ENCODE data around the gene UAP1.
A peak's percentile ranks its signal among the peaks of the same experiment; 100 is the strongest.
"Not testable (repeated sequence)": the region's sequence is repeated elsewhere in the genome, so short reads cannot be mapped to it uniquely, and the experiment has no call there.

UAP1 gene

GRCh38 chr1:162566870-162567269 lies 5.3 kb downstream of the UAP1 start:
- no peaks in the 10 kb centered on the region for H3K9me3 ChIP-seq (ENCODE audit: control insufficient read depth in 1 of 2, low read length in 2 of 2)
- peaks cover 3 to 4% of the 10 kb centered on the region in 2 donors for H3K4me1 ChIP-seq (ENCODE audit: control insufficient read depth in 1 of 2, insufficient read depth in 2 of 2, low read length in 2 of 2)
- no peak overlapping the region for H3K27ac ChIP-seq (ENCODE audit: low read length)

GRCh38 chr1:162568802-162569201 lies 7.3 kb downstream of the UAP1 start:
- peaks cover 0 to 4% of the 10 kb centered on the region in 2 donors for H3K36me3 ChIP-seq (ENCODE audit: control insufficient read depth in 1 of 2, insufficient read depth in 2 of 2, low read length in 2 of 2)
- H3K9me3 ChIP-seq (ENCODE audit: control insufficient read depth in 1 of 2, low read length in 2 of 2): no peaks in the 10 kb centered on the region
- H3K4me1 ChIP-seq (ENCODE audit: control insufficient read depth in 1 of 2, insufficient read depth in 2 of 2, low read length in 2 of 2): peaks cover 9 to 11% of the 10 kb centered on the region in 2 donors
- peak overlapping the region; percentile 28 for H3K27ac ChIP-seq (ENCODE audit: low read length)
- no peak overlapping the region for H3K4me3 ChIP-seq (ENCODE audit: low read depth in 1 of 2, low read length in 2 of 2)
- no peaks in the 10 kb centered on the region for H3K27me3 ChIP-seq (ENCODE audit: low read depth, low read length)

More at GRCh38 chr1:162566870-162567269, 5.3 kb downstream of the UAP1 start:
- no peak overlapping the region for H3K4me3 ChIP-seq (ENCODE audit: low read depth in 1 of 2, low read length in 2 of 2)
- no peaks in the 10 kb centered on the region for H3K27me3 ChIP-seq (ENCODE audit: low read depth, low read length)
- H3K36me3 ChIP-seq (ENCODE audit: control insufficient read depth in 1 of 2, insufficient read depth in 2 of 2, low read length in 2 of 2): peaks cover 0 to 4% of the 10 kb centered on the region in 2 donors

GRCh38 chr1:162570718-162571117 lies 9.2 kb downstream of the UAP1 start:
- no peaks in the 10 kb centered on the region for H3K9me3 ChIP-seq (ENCODE audit: control insufficient read depth in 1 of 2, low read length in 2 of 2)
- peaks cover 0 to 4% of the 10 kb centered on the region in 2 donors for H3K36me3 ChIP-seq (ENCODE audit: control insufficient read depth in 1 of 2, insufficient read depth in 2 of 2, low read length in 2 of 2)
- no peaks in the 10 kb centered on the region for H3K27me3 ChIP-seq (ENCODE audit: low read depth, low read length)
- H3K4me3 ChIP-seq (ENCODE audit: low read depth in 1 of 2, low read length in 2 of 2): no peak overlapping the region
- peaks cover 5 to 11% of the 10 kb centered on the region in 2 donors for H3K4me1 ChIP-seq (ENCODE audit: control insufficient read depth in 1 of 2, insufficient read depth in 2 of 2, low read length in 2 of 2)
- H3K27ac ChIP-seq (ENCODE audit: low read length): no peak overlapping the region

GRCh38 chr1:162571121-162571520 lies 9.6 kb downstream of the UAP1 start:
- peaks cover 5 to 11% of the 10 kb centered on the region in 2 donors for H3K4me1 ChIP-seq (ENCODE audit: control insufficient read depth in 1 of 2, insufficient read depth in 2 of 2, low read length in 2 of 2)
- not testable (repeated sequence) for H3K27ac ChIP-seq (ENCODE audit: low read length); H3K4me3 ChIP-seq (ENCODE audit: low read depth in 1 of 2, low read length in 2 of 2)

GRCh38 chr1:162571696-162572095 lies 10.2 kb downstream of the UAP1 start:
- H3K36me3 ChIP-seq (ENCODE audit: control insufficient read depth in 1 of 2, insufficient read depth in 2 of 2, low read length in 2 of 2): peaks cover 3 to 4% of the 10 kb centered on the region in 2 donors
- no peak overlapping the region for H3K4me3 ChIP-seq (ENCODE audit: low read depth in 1 of 2, low read length in 2 of 2)
- peaks cover 5 to 11% of the 10 kb centered on the region in 2 donors for H3K4me1 ChIP-seq (ENCODE audit: control insufficient read depth in 1 of 2, insufficient read depth in 2 of 2, low read length in 2 of 2)
- H3K27ac ChIP-seq (ENCODE audit: low read length): no peak overlapping the region
- H3K27me3 ChIP-seq (ENCODE audit: low read depth, low read length): no peaks in the 10 kb centered on the region
- H3K9me3 ChIP-seq (ENCODE audit: control insufficient read depth in 1 of 2, low read length in 2 of 2): no peaks in the 10 kb centered on the region

More at GRCh38 chr1:162571121-162571520, 9.6 kb downstream of the UAP1 start:
- H3K27me3 ChIP-seq (ENCODE audit: low read depth, low read length); H3K9me3 ChIP-seq (ENCODE audit: control insufficient read depth in 1 of 2, low read length in 2 of 2); H3K36me3 ChIP-seq (ENCODE audit: control insufficient read depth in 1 of 2, insufficient read depth in 2 of 2, low read length in 2 of 2): not testable (repeated sequence)

- Histone ChIP-seq H3K4me1 (ENCODE audit: control insufficient read depth in 1 of 2, insufficient read depth in 2 of 2, low read length in 2 of 2) (peaks cover 5 to 11% of the 10 kb centered on the region in 2 donors), H3K27ac (ENCODE audit: low read length) (no peak overlapping the region), H3K4me3 (ENCODE audit: low read depth in 1 of 2, low read length in 2 of 2) (no peak overlapping the region)
These were observed 11.6 kb downstream of the UAP1 start for GRCh38 chr1:162573136-162573535.

GRCh38 chr1:162578071-162578700 lies 16.7 kb downstream of the UAP1 start:
- no peaks in the 10 kb centered on the region for H3K27me3 ChIP-seq (ENCODE audit: low read depth, low read length)
- H3K4me3 ChIP-seq (ENCODE audit: low read depth in 1 of 2, low read length in 2 of 2): no peak overlapping the region
- H3K36me3 ChIP-seq (ENCODE audit: control insufficient read depth in 1 of 2, insufficient read depth in 2 of 2, low read length in 2 of 2): peaks cover 25 to 26% of the 10 kb centered on the region in 2 donors
- H3K9me3 ChIP-seq (ENCODE audit: control insufficient read depth in 1 of 2, low read length in 2 of 2): no peaks in the 10 kb centered on the region
- H3K27ac ChIP-seq (ENCODE audit: low read length): no peak overlapping the region
- H3K4me1 ChIP-seq (ENCODE audit: control insufficient read depth in 1 of 2, insufficient read depth in 2 of 2, low read length in 2 of 2): peaks cover 0 to 4% of the 10 kb centered on the region in 2 donors

More at GRCh38 chr1:162573136-162573535, 11.6 kb downstream of the UAP1 start:
- no peaks in the 10 kb centered on the region for H3K9me3 ChIP-seq (ENCODE audit: control insufficient read depth in 1 of 2, low read length in 2 of 2)
- H3K27me3 ChIP-seq (ENCODE audit: low read depth, low read length): no peaks in the 10 kb centered on the region
- peaks cover 0 to 9% of the 10 kb centered on the region in 2 donors for H3K36me3 ChIP-seq (ENCODE audit: control insufficient read depth in 1 of 2, insufficient read depth in 2 of 2, low read length in 2 of 2)

GRCh38 chr1:162578936-162579335 lies 17.4 kb downstream of the UAP1 start:
- peaks cover 28 to 29% of the 10 kb centered on the region in 2 donors for H3K36me3 ChIP-seq (ENCODE audit: control insufficient read depth in 1 of 2, insufficient read depth in 2 of 2, low read length in 2 of 2)
- peaks cover 0 to 4% of the 10 kb centered on the region in 2 donors for H3K4me1 ChIP-seq (ENCODE audit: control insufficient read depth in 1 of 2, insufficient read depth in 2 of 2, low read length in 2 of 2)
- H3K4me3 ChIP-seq (ENCODE audit: low read depth in 1 of 2, low read length in 2 of 2): no peak overlapping the region
- no peaks in the 10 kb centered on the region for H3K27me3 ChIP-seq (ENCODE audit: low read depth, low read length)
- no peak overlapping the region for H3K27ac ChIP-seq (ENCODE audit: low read length)
- no peaks in the 10 kb centered on the region for H3K9me3 ChIP-seq (ENCODE audit: control insufficient read depth in 1 of 2, low read length in 2 of 2)

GRCh38 chr1:162580308-162580707 lies 18.8 kb downstream of the UAP1 start:
- no peaks in the 10 kb centered on the region for H3K27me3 ChIP-seq (ENCODE audit: low read depth, low read length)
- H3K36me3 ChIP-seq (ENCODE audit: control insufficient read depth in 1 of 2, insufficient read depth in 2 of 2, low read length in 2 of 2): peaks cover 31 to 32% of the 10 kb centered on the region in 2 donors
- H3K27ac ChIP-seq (ENCODE audit: low read length): no peak overlapping the region
- no peak overlapping the region for H3K4me3 ChIP-seq (ENCODE audit: low read depth in 1 of 2, low read length in 2 of 2)
- no peaks in the 10 kb centered on the region for H3K9me3 ChIP-seq (ENCODE audit: control insufficient read depth in 1 of 2, low read length in 2 of 2)
- H3K4me1 ChIP-seq (ENCODE audit: control insufficient read depth in 1 of 2, insufficient read depth in 2 of 2, low read length in 2 of 2): peaks cover 0 to 4% of the 10 kb centered on the region in 2 donors

- not testable (repeated sequence) for H3K27ac ChIP-seq (ENCODE audit: low read length); H3K4me1 ChIP-seq (ENCODE audit: control insufficient read depth in 1 of 2, insufficient read depth in 2 of 2, low read length in 2 of 2); H3K9me3 ChIP-seq (ENCODE audit: control insufficient read depth in 1 of 2, low read length in 2 of 2); H3K27me3 ChIP-seq (ENCODE audit: low read depth, low read length); H3K4me3 ChIP-seq (ENCODE audit: low read depth in 1 of 2, low read length in 2 of 2)
- H3K36me3 ChIP-seq (ENCODE audit: control insufficient read depth in 1 of 2, insufficient read depth in 2 of 2, low read length in 2 of 2): peaks cover 41 to 47% of the 10 kb centered on the region in 2 donors
These were observed 21.4 kb downstream of the UAP1 start for GRCh38 chr1:162582901-162583300.

- H3K27ac ChIP-seq (ENCODE audit: low read length); H3K4me3 ChIP-seq (ENCODE audit: low read depth in 1 of 2, low read length in 2 of 2); H3K9me3 ChIP-seq (ENCODE audit: control insufficient read depth in 1 of 2, low read length in 2 of 2); H3K27me3 ChIP-seq (ENCODE audit: low read depth, low read length); H3K4me1 ChIP-seq (ENCODE audit: control insufficient read depth in 1 of 2, insufficient read depth in 2 of 2, low read length in 2 of 2): not testable (repeated sequence)
- H3K36me3 ChIP-seq (ENCODE audit: control insufficient read depth in 1 of 2, insufficient read depth in 2 of 2, low read length in 2 of 2): peaks cover 46 to 62% of the 10 kb centered on the region in 2 donors
These were observed 23.6 kb downstream of the UAP1 start for GRCh38 chr1:162585101-162585500.

GRCh38 chr1:162587347-162587746 lies 25.8 kb downstream of the UAP1 start:
- Histone ChIP-seq H3K9me3 (ENCODE audit: control insufficient read depth in 1 of 2, low read length in 2 of 2) (no peaks in the 10 kb centered on the region), H3K4me1 (ENCODE audit: control insufficient read depth in 1 of 2, insufficient read depth in 2 of 2, low read length in 2 of 2) (no peaks in the 10 kb centered on the region), H3K4me3 (ENCODE audit: low read depth in 1 of 2, low read length in 2 of 2) (no peak overlapping the region), H3K27ac (ENCODE audit: low read length) (no peak overlapping the region), H3K27me3 (ENCODE audit: low read depth, low read length) (no peaks in the 10 kb centered on the region), H3K36me3 (ENCODE audit: control insufficient read depth in 1 of 2, insufficient read depth in 2 of 2, low read length in 2 of 2) (peaks cover 38 to 51% of the 10 kb centered on the region in 2 donors)
